DMS 273 treated with DMSO at 0.1 percent for 48 hours (cell line): ENCODE measurements around the gene HES3.

Source experiments
- DNase-seq: peaks from one replicate; lab custom pipeline; 2025; lab: John Stamatoyannopoulos, UW

Gene HES3, protein sequence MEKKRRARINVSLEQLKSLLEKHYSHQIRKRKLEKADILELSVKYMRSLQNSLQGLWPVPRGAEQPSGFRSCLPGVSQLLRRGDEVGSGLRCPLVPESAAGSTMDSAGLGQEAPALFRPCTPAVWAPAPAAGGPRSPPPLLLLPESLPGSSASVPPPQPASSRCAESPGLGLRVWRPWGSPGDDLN

GRCh38 chr1:6243993-6244392, at the start of gene HES3:
HES3 (plus strand) TSS chr1:6244179; CDS start chr1:6244366, 187 bp downstream.
- no peak for DNase-seq

- DNase-seq: no peak
Observed at GRCh38 chr1:6197746-6198427, 46.1 kb upstream of the HES3 start.

- DNase-seq: no peak
Observed at GRCh38 chr1:6198646-6199297, 45.2 kb upstream of the HES3 start.

DNA sequence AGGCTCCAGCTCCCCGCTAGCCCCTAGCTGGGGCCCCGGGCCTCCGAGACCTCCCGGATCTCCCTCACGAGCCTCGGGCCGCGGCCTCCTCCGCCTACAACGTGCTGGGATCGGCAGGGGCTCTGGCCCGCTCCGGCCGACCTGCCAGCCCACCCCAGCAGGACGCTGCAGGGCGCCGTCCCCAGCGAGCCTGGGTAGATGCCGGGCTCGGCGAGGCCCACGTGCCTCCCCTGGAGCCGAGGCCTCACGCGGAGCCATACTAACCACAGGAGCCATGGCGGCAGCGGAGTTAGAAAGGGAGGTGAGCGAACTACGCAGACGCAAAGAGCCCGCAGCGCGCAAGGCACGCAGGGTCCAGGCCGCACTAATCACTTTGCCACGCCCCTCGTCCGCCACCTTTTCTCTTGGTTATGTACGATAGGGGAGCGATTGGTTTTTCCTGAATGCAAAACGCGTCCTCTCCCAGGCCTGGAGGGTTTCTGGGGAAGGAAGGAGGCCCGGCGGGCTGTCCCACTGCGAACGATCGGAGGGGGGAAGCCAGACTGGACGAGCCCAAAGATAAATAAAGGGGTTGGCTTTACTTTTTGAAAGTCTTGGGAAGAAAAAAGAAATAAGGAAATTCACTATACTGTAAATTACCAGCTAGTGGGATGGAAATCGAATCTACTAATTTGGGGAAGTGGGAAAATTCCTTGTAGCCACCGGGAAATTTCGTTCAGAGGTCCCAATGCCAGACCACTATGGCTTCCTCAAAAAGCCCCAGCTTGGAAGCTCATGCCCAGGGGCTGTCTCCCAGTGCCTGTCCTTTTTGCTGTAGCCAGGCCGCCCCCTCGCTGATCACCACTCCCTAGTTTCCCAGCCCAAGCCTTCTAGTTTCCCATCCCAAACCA, 44.4 kb upstream of the HES3 start, which contains the start of gene RPL22:
TSS of gene RPL22 (minus strand) at position 298 of the 890 bp plus-strand sequence. CDS start at position 276, 22 bp downstream.
- peak; percentile 98 for DNase-seq

- no peak for DNase-seq
Observed at GRCh38 chr1:6200188-6200809, 43.7 kb upstream of the HES3 start.

DNA sequence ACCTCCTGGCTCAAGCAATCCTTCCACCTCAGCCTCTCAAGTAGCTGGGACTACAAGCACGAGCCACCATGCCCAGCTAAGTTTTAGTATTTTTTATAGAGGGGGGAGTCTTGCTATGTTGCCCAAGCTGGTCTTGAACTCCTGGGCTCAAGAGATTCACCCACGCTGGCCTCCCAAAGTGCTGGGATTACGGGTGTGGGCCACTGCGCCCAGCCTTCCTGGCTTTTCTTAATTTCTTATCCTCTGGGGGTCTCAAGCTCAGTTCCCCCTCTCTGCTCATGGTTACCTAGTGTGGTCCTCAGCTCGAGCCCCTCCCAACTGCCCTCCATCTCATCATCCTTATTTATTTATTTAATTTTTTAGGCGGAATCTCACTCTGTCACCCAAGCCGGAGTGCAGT, 41.7 kb upstream of the HES3 start:
- no peak for DNase-seq

DNA sequence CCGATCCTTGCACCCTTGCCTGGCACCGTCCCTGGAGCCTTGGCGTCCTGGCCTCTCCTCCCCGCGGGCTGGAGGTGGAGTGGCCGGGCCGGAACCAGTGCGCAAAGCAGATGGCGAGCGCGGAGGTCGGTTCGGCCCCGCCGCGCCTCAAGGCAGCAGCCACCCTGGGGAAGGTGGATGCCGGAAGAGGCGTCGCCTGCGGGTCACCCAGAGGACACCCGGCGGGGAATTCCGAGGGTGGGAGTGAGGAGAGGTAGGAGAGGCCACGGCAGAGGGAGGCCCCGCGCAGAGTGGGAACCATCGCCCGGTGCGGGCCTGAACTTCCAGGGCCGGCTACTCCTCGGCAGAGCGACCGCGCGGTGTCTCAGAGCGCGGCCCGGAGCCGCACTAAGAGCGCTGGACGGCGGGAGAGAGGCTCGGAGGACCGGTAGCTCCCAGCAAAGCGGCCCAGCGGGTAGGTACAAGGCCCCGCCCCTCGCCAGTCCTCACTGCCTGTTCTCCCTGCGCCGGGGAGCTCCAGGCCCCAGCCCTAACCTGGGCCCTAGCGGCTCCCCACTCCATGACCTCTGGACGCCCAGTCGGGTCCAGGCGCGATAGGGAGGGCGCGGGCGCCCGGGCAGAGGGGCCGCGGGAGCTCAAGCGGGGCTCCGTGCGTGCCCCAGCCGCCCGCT, 38.0 kb upstream of the HES3 start, which contains the start of gene RNF207:
TSS of gene RNF207 (plus strand) at position 271 of the 671 bp plus-strand sequence. CDS start 417 bp downstream, outside the sequence.
- peak; percentile 36 for DNase-seq

GRCh38 chr1:6206520-6206855, 37.5 kb upstream of the HES3 start:
- no peak for DNase-seq

DNA sequence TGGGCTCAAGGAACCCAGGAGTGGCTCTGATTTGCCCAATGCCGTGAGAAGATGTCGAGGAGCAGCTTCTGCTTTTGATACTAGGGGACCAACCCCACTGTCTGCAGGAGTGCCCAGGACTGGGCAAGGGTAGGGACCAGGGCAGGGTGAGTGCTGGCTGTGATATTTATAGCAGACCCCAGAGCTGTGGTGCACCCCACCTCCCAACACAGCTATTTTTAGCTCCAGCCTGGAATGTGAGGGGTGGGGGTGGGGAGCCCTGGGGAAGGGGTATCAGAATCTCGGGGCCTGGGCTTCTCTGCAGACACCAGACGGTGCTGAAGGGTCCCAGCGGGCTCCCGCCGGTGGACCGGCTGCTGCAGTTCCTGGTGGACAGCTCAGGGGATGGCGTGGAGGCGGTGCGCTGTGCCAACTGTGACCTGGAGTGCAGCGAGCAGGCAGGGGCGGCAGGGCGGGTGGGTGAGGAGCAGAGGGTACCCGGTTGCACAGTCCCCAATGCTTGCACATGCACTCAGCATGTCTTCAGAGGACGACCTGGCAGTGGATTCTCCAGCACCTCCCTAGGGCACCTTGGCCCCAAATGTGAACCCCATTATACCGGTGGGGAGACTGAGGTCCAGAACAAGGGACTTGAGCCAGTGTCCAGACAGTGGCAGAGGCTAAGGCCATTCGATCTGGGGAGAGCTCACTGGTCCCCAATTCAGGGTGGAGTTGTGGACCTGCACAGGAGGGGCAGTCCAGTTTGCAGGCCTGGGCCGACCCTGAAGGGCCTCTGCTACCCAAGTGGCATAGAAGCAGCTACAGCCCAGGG, 36.7 kb upstream of the HES3 start:
- DNase-seq: no peak

DNA sequence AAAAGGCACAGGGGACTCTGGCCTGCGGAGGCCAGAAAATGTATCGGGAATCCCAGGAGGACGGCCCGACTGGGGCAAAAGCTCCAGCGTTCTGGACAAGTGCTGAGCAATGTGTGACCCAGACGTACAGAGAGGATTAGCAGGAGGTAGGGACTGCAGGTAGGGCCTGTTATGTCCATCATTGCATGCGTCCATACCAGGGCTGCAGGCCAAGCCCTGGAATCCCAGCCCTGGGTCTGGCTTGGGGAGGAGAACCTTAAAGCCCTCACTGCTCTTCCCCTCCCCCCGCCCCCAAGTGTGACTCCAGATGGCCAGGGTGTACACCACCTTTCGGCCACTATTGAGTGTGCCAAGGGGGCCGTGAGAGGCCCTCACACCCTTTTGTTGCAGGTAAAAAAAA, 36.1 kb upstream of the HES3 start:
- DNase-seq: no peak

DNA sequence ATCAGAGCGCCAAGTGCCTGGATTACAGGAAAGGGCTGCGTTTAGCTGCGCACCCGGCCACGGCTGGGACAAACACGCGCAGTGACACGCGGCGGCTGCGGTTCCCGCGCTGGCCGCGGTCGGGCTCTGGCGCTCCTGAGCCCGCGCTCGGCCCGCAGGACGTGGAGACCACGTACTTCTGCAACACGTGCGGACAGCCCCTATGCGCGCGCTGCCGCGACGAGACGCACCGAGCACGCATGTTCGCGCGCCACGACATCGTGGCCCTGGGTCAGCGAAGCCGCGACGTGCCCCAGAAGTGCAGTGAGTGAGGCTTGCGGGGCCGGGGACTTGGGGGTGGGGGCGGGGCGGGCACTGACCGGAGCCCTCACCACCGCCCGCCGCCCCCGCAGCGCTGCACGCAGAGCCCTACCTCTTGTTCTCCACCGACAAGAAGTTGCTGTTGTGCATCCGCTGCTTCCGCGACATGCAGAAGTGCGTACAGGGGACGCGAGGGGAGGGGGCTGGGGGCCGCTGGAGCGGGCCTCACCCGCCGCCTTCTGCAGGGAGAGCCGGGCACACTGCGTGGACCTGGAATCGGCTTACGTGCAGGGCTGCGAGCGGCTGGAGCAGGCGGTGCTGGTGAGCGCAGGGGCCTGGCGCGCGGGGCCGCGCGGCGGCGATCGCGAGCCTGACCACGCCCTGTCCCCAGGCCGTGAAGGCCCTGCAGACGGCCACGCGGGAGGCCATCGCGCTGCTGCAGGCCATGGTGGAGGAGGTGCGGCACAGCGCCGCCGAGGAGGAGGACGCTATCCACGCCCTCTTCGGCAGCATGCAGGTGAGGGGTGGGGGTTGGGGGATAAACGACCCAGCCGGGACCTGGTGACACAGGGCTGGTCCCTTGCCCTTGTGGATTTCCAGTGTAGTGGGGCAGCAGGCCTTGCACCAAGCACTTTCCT, 35.0 kb upstream of the HES3 start:
- DNase-seq: no peak

GRCh38 chr1:6209661-6210580, 34.1 kb upstream of the HES3 start:
- no peak for DNase-seq

- no peak for DNase-seq
Observed at GRCh38 chr1:6210591-6211355, 33.2 kb upstream of the HES3 start.

- no peak for DNase-seq
Observed at GRCh38 chr1:6211731-6212130, 32.2 kb upstream of the HES3 start.

DNA sequence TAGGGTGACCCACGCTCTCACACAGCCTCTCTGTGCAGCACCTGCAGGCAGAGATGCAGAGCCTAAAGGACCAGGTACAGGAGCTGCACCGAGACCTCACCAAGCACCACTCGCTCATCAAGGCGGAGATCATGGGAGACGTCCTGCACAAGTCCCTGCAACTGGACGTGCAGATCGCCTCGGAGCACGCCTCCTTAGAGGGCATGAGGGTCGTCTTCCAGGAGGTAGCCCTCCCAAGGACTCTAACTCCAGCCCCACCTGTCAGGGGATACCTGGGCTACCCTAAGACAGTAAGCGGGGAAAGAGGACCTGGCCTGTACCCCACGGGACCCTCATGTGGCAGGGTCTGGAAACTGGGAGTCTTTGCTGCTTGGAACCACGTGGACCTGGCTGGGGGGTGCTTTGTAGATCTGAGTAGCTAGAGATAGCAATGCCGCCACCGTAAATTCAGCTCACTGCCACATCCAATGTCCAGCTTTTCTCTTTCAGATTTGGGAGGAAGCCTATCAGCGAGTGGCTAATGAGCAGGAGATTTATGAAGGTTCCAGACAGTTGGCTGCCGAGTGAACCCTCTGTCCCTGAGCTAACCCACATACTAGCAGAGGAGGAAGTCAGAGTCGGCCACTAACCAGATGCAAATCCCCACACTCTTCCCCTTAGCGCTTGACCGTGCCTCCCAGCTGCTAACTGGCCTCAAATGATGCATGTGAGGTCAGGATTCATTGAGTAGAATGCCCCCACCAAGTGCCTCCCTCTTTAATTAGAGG, 31.6 kb upstream of the HES3 start:
- no peak for DNase-seq

DNA sequence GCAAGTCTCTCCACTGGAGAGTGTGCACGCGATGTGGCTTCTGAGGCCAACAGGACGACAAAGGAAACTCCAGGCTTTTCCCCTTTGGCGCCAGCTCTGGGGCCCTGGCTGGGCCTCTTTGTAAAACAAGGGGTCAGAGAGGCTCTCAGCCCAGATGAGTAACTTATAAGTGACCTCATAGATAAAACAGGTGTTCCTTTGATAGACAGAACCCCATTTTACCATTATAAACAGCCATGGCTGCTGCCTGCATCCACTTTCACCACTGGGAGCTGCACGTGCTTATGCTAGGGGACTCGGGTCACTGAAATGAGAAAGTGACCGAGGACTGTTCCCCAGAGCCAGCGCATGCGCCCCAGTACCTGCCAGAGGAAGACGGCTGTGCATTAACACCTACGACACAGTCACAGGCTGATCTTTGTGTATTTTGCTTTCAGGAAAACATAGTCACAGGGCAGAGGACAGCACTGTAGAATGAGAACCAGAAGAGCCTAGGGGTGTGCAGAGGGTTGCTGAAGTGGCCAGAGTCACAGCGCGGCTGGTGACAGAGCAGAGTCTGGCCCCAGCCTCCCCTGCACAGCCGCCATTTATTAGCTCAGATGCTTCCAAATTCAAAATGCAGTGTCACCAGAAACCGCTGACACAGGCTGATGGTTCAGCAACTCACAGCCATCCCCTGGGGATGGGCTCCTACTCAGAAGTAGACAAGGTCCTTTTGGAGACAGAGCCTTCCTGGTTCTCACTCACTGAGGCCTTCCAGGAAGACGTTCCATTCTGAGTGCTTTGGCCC, 25.4 kb upstream of the HES3 start:
- DNase-seq: no peak
